GM06990 (cell line): Measurements from ENCODE around the gene GALNT4.

Source experiments
- DNase-seq: peaks from one replicate; pipeline ENCODE4 v3.0.0-alpha.2; 2011; ENCODE audit not compliant: insufficient read length; ENCODE audit errors: extremely low read depth
- H3K27me3 ChIP-seq: replicated peaks from 2 replicates; pipeline ENCODE4 v1.6.0; 2011; ENCODE audit warnings: low read length; ENCODE audit not compliant: control insufficient read depth, insufficient read depth
- H3K36me3 ChIP-seq: 2 replicates; pipeline ENCODE4 v1.5.1; 2011; ENCODE audit warnings: low read length; ENCODE audit not compliant: control insufficient read depth, insufficient read depth
- H3K4me3 ChIP-seq: replicated peaks from 2 replicates; pipeline ENCODE4 v1.5.1; 2011; ENCODE audit warnings: low read depth, mild to moderate bottlenecking, control low read depth, low read length
- CTCF ChIP-seq: IDR thresholded peaks from 2 replicates; pipeline ENCODE4 v1.5.1; 2011; ENCODE audit warnings: low read length, control low read depth, mild to moderate bottlenecking, inconsistent platforms; ENCODE audit not compliant: insufficient read depth, poor library complexity, severe bottlenecking

GALNT4 gene

GRCh38 chr12:89521364-89522223 lies 3.0 kb downstream of the GALNT4 start:
- no peak for TF ChIP-seq CTCF
- DNase-seq = no peak
- H3K36me3 ChIP-seq = no peaks in the 10 kb centered on the region
- H3K27me3 ChIP-seq = no peaks in the 10 kb centered on the region
- peak overlapping the region; percentile 20 for H3K4me3 ChIP-seq

DNA sequence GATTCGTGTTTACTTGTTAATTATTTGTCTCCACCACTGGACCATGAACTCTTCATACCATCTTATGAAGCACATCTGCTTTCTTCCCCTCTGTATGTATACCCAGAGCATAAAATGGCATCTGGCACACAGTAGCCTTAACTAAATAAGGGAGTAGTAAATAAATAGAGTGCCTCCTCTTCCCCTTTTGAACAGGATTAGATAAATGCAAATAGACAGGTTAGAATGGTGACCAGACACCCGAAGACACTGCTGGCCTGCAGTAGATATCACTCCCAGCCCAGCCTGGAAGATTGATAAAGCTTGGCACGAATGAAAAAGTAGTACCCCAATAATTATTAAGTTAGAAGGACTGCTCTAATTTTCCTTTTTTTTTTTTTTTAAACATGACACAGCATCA lies 6.9 kb downstream of the GALNT4 start:
- Histone ChIP-seq H3K36me3 (no peaks in the 10 kb centered on the region), H3K4me3 (no peak overlapping the region), H3K27me3 (no peaks in the 10 kb centered on the region)
- TF ChIP-seq CTCF = no peak
- DNase-seq = no peak

- DNase-seq = no peak
- TF ChIP-seq CTCF = no peak
- no peaks in the 10 kb centered on the region for H3K36me3 ChIP-seq
- H3K27me3 ChIP-seq = no peaks in the 10 kb centered on the region
- H3K4me3 ChIP-seq = no peak overlapping the region
Observed at GRCh38 chr12:89516633-89517032, 8.0 kb downstream of the GALNT4 start.

DNA sequence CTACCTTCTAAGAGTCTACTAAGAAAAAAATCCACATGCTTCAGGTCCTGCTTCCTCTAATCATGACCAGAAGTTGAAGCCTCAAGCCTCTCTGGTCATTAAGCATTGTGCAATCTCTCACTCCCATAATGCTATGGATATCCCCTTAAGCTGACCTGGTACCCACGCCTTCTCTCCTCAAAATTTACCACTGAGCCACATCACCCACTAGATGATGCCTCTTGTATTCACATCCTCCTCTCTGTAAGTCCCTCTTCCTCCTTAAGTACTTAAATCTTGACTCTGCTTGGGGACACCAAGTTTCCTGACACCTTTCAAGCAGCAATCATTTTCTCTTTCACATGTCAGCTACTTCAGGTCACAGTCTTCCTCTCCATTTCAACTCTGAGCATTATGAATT lies 9.8 kb downstream of the GALNT4 start:
- TF ChIP-seq CTCF = no peak
- Histone ChIP-seq H3K27me3 (no peaks in the 10 kb centered on the region), H3K4me3 (no peak overlapping the region), H3K36me3 (no peaks in the 10 kb centered on the region)
- no peak for DNase-seq

- H3K36me3 ChIP-seq = no peaks in the 10 kb centered on the region
- no peaks in the 10 kb centered on the region for H3K27me3 ChIP-seq
- no peak for TF ChIP-seq CTCF
- no peak for DNase-seq
- no peak overlapping the region for H3K4me3 ChIP-seq
Observed at GRCh38 chr12:89513544-89513943, 11.1 kb downstream of the GALNT4 start.
